Measurements from ENCODE around the gene EXOSC1.
"Not testable (repeated sequence)": the region's sequence is repeated elsewhere in the genome, so short reads cannot be mapped to it uniquely, and the experiment has no call there.

The EXOSC1 gene

DNA sequence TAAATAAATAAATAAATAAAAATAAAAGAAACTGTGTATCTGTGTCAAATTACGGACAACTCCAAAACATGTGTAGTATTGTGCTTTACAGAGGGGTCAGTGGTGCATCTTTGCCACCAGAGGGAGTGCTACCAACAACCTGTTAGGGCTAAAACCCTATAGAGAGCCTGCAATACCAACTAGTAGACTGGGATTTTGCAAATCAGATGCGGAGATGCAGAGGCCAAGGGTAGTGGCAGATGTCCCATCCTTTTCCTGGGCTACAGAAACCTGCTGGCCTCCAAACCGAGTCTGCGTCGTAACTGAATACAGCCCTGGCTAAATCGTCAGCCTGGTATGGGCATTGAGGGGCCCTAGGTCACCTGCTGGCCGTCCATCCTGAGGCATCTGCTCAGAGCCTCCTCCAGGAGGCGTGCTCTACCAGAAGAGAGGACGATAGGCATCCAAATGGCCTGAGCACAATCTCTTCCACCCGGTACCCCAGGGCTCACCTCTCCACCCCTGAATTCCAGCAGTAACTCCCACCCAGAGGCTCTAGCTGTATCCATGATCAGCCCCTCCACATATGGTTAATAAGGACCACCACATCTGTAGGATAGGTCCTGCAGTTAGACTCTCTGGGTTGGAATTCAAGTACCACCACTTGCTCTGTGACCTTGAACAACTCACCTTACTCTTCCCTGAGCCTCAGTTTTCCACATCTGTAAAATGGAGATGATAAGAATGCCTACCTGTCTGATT, 38.4 kb downstream of the EXOSC1 start:
- peak in 9 of 14 donors; percentile 14 to 58 (median 29) for DNase-seq

DNA sequence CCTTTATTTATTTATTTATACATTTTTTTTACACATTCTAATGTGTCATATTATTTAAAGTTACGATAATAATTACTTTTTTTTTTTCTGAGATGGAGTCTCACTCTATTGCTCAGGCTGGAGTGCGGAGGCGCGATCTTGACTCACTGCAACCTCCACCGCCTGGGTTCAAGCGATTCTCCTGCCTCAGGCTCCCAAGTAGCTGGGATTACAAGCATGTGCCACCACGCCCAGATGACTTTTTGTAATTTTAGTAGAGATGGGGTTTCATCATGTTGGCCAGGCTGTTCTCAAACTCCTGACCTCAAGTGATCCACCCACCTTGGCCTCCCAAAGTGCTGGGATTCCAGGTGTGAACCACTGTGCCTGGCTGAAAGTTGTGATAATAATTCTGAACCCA, 39.3 kb downstream of the EXOSC1 start:
- not testable (repeated sequence) for DNase-seq

DNA sequence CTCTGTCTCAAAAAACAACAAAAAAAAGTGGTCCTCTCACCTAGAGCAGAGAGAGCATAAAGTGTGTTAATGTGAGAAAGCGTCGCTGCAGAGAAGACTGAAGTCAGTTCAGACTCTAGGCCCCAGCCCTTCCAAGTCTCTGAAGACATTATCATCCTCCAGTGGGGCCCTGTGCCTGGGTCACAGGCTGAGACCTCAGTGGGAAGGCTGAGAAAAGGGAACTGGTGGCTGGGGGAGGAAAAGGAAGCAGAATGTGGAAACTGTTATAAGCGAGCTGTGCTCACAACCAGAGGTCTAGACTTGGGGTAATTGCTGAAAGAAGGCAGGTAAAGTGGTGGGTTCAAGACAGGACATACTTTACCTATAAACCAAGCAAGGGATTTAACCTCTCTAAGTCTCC, 39.7 kb downstream of the EXOSC1 start:
- peak in 1 of 14 donors; percentile 24 for DNase-seq

DNA sequence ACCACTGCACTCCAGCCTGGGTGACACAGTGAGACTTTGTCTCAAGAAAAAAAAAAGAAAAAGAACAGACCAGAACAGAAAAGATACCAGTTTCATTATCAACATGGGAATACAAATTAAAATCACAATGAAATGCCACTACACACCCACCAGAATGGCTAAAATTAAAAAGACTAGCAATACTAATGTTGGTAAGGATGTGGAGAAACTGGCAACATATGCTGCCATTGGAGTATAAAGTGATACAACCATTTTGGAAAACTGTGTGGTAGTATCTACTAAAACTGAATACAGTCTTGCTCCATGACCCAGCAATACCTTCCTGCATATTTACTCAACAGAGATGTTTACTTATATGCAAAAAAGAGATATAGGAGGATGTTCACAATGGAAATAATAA, 41.8 kb downstream of the EXOSC1 start:
- no peak for DNase-seq

DNA sequence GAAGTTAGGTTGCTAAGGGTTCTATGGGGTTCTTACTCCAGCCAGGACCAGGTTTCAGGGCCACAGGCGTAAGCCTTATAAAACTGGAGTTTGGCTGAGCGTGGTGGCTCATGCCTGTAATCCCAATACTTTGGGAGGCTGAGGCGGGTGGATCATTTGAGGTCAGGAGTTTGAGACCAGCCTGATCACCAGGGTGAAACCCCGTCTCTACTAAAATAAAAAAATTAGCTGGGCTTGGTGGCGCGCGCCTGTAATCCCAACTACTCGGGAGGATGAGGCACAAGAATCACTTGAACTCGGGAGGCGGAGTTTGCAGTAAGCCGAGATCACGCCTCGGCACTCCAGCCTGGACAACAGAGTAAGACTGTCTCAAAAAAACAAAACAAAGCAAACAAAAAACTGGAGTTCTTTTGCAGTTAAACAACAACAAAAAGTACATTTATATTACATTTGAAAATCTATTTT, 44.3 kb downstream of the EXOSC1 start:
- no peak for DNase-seq

DNA sequence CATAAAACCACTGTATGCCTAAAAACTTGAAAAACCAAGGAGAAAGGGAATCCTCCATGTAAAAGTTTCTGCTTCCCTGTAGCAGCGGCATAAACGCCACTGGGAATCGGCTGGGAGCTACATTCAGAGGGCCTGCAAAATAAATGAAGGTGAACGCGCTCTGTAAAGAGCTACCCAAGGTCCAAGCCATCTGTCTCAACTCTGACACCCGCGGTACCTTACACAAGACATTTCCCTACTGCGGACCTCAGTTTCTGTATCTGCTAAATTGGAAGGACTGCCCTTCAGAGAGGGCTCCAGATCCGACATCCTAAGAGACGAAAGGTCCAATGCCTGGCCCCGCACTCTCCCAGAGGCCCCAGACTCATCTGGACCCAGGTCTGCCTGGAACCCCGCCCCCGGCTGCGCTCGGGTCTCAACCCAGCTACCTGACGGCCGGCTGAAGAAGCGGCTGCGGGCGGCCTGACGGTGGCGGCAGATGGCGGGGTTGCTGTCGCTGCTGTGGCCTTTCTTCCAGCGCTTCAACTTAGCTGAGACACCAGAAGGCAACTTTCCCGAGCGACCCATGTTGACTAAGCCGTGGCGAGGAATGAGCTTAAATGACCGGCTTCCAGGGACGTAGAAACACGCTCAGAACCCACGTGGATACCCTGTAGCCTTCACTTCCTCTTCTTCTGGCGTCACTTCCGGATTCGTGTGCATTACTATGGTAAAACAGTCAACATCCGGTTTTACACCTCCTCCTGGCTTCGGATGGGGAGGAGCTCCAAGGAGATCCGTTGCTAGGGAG, 44.9 kb downstream of the EXOSC1 start, which contains the start of gene RRP12:
TSS of gene RRP12 (minus strand) at position 676 of the 790 bp plus-strand sequence. CDS start at position 567, 109 bp downstream.
- peak; percentile 13 to 95 (median 77) for DNase-seq

DNA sequence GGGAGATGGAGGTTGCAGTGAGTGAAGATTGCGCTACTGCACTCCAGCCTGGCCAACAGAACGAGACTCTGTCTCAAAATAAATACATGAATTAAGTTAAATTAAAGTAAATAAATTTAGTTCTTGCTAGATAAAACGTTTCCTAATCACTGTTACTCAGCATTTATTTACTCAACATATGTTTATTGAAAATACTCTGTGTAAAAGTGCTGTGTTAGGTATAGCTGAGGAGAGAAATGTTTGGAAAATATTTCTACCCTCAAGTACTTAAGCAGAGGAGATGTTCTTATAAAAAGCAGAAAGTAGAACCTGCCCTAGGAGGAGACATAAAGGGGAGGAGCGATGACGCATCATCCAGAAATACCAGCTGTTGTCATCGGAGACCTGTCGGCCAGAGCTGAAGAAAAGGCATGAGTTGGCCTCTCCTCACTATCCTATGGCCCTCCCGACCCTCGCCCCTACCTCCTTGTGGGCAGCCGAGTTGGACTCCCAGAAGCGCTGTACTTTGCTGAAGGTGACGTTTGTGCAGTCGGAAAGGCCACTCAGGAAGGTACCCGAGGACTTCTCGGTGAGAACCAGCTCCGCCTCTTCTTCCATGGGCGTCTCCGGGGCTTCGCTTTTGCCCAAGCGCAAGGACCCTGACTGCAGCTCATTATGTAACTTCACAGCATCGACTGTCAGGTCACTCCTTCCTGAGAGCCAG, 45.8 kb downstream of the EXOSC1 start:
- DNase-seq: peak in 1 of 14 donors; percentile 14

DNA sequence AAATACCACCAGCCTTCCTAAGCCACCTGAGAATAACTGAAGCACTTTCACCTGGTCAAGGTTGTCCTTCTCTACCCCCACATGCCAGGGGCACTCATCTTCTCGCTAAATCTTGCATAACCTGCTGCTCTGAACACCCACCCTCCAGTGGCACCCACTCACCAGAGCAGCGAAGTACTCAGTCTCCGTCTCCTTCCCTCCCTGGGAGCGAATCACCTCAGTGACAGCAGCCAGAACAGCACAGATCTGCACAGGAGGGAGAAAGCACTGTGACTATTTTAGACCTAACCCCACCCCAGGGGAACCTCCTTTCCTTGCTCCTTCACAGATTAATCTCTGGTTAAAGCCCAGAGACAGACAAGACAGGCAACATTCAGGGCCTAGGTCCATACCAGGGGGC, 49.8 kb downstream of the EXOSC1 start:
- no peak for DNase-seq

DNA sequence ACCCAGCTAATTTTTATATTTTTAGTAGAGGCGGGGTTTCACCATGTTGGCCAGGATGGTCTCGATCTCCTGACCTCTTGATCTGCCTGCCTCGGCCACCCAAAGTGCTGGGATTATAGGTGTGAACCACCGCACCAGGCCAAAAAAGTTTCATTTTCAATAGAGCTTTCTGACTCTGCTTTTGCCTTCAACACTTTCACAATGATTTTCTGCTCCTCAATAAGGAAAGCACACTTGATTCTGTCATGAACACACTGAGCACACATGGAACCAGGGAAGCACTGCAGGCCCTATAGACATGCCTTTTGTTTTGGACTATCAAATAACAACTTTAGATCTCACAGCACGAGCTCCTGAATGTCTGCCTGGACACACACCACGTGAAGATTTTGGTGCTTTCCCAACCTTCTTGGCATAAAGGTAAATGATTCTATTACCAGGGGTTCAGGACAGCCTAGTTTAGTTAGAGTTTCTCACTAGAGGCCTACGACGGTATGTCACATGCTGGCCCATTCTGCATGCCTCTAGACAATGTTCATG, 52.7 kb downstream of the EXOSC1 start:
- DNase-seq: no peak

DNA sequence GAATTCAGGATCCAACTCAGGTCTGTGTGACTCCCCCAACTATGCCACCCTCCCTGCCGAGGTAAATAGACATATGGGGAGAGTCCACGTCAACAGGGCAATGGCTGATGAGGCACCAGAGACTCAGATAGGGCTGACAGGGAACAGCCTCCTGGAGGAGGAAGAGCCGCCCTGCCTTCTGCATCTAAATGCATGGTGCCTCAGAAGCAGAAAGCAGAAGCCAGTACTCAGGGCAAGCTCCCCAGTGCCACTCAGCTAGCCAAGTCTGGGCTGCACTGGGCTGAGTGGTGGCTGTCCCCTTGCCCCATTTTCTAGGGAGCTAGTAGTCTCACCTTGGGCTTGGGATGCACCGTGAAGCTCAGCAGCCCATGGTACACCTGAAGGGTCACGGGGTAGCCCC, 55.7 kb downstream of the EXOSC1 start:
- no peak for DNase-seq

DNA sequence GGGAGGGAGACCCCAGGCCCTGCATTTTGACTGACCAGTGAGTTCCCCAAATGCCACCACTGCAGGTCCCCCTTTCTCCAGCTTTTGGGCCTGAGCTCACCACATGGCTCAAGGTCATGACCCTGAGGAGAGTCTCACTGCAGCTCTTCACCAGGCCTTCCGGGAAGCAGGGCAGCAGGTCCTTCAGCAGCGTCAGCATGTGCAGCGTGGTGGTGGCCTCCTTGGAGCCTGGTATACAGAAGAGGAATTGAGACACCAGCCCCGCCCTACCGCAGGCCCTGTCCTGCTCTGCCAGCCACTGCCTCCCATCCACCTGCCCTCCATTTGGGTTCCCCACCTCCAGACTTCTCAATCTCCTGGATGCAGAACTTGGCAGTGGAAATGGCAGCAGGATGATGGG, 57.7 kb downstream of the EXOSC1 start:
- no peak for DNase-seq
